Stimulated activated CD8-positive, alpha-beta memory T cell treated with anti-CD3 and anti-CD28 coated beads, Interleukin-7, amount 100 ng/mL, for 4 hours (primary cell): Measurements from ENCODE around the gene ATP5IF1.

Experiments used
- DNase-seq, 2 donors: peaks; one replicate each; pipeline ENCODE4 v3.0.0-alpha.2; 2020; ENCODE audit warnings: low read depth in 2 of 2

The ATP5IF1 gene

GRCh38 chr1:28265577-28265976 lies 29.7 kb downstream of the ATP5IF1 start:
- no peak for DNase-seq

GRCh38 chr1:28266920-28267322 lies 31.0 kb downstream of the ATP5IF1 start:
- no peak for DNase-seq

- DNase-seq = no peak
These were observed 31.7 kb downstream of the ATP5IF1 start for GRCh38 chr1:28267633-28268032.

GRCh38 chr1:28269529-28269928 lies 33.6 kb downstream of the ATP5IF1 start:
- DNase-seq = no peak

- DNase-seq = no peak
These were observed 36.4 kb downstream of the ATP5IF1 start for GRCh38 chr1:28272215-28272852.

GRCh38 chr1:28273216-28273860 lies 37.4 kb downstream of the ATP5IF1 start:
- DNase-seq = no peak

GRCh38 chr1:28278763-28279162 lies 42.8 kb downstream of the ATP5IF1 start:
- DNase-seq = no peak

- DNase-seq = no peak
These were observed 43.8 kb downstream of the ATP5IF1 start for GRCh38 chr1:28279721-28280120.

- no peak for DNase-seq
These were observed 44.6 kb downstream of the ATP5IF1 start for GRCh38 chr1:28280501-28280900.

- DNase-seq = no peak
These were observed 45.1 kb downstream of the ATP5IF1 start for GRCh38 chr1:28280977-28281381.

- DNase-seq = no peak
These were observed 45.9 kb downstream of the ATP5IF1 start for GRCh38 chr1:28281608-28282425.

GRCh38 chr1:28282426-28283407 lies 46.8 kb downstream of the ATP5IF1 start:
- no peak for DNase-seq

- no peak for DNase-seq
These were observed 50.2 kb downstream of the ATP5IF1 start for GRCh38 chr1:28286111-28286510.
